HG03521 (cell line): ENCODE results near the gene CHD8.

Experiments used
- ATAC-seq: cut with Tn5 transposase; IDR thresholded peaks from one replicate; pipeline ENCODE4 v1.9.1; 2021; ENCODE audit warnings: mild to moderate bottlenecking, moderate library complexity; ENCODE audit not compliant: unreplicated experiment

CHD8 gene

DNA sequence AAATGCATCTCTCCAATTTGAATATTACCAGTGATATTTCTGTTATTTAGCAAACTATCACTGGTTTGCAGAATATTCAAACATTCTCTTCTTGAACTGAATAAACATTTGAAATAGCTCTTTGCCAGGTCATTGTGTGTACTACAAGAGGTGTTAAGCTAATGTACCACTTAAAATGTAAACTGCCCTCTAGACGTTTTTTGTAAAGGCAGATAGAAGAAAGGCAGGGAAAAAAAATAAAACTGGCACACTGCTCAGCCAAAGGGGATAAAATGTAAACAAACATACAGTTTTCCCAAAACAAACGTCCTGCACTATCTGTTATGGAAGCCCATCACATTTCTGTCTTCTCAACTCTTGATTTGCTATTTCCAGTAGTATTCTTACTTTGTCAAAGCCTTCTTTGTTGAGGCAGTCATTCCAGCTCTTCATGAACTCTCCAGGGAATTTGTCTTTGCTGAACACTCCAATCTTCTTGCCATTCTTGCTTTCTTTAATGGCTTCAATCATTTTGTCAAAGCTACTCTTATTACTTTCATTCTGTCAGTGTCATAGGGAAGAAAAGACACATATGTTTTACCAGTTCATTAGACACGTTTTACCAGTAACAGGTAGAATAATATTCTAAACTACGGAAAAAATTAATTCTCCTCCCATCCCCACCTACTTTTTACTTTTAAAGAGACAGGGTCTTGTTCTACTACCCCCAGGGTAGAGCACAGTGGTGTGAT, 85.8 kb downstream of the CHD8 start:
- ATAC-seq, result no peak

DNA sequence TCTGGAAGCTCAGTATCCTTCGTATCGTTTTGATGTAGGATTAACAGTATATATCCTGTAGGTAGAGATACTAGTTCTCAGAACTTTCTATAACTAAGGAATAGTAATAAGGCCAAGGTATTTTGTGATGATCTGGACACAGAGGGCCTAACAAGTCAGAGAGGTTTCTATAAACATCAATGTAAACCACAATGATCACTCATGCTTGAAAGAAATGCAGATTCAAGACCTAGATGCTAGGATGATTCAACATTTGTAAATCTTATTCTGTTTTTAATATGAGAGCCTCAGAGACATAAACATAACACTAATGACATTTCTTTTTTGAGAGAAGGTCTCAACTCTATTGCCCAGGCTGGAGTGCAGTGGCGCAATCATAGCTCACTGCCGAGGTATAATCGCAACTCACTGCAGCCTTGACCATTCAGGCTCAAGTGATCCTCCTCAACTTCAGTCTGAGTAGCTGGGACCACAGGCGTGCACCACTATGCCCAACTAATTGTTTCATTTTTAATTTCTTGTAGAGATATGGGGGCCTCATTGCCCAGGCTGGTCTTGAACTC, 88.3 kb downstream of the CHD8 start:
- no peak for ATAC-seq

DNA sequence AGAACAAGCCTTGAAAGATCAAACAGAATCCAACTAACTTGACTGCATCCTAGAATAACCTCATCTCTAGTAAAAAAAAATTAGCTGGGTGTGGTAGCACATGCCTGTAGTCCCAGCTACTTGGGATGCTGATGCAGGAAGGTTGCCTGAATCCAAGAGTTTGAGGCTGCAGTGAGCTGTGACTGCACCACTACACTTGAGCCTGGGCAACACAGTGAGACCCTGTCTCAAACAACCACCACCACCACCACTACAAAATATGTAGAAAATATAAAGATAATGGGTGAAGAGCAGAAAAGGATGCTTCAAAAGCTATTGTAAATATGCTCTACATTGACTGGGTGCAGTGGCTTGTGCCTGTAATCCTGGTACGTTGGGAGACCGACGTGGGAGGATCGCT, 99.4 kb downstream of the CHD8 start:
- ATAC-seq, result no peak

DNA sequence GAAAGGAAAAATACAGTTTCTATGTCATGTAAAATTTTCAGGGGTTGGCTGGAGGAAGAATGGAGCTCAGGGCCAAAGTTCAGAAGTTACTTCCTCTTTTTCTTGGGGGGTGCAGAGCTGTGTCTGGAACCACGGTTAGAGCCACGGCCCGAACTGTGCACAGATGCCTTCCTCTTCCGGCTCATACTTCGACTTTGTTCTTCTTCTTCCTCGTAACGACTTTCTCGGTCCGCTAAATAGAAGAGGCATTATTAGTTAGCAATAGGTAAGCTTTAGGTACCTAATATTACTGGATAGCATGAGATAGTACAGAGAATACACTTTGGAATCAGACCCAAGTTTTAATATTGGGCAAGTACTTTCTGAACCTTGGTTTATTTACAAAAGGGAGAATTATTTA, 103.3 kb downstream of the CHD8 start:
- no peak for ATAC-seq

DNA sequence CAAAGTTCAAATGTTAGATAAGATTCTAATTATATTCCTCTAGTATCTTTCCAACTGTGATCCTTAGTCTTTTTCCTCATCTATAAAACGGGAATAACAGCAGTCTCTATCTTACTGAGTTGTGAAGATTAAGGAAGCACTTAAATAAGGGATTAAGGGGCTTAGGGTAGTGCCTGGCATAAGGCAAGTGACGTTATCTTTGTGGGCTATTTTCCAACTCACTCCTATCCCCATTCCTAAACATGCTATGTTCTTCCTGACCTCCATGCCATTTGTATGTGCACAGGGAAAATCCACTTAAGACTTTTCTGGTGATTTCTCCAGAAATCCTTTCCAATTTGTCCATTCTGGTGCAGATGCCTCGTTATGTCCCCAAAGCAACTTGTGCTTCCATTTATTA, 105.4 kb downstream of the CHD8 start:
- no peak for ATAC-seq

DNA sequence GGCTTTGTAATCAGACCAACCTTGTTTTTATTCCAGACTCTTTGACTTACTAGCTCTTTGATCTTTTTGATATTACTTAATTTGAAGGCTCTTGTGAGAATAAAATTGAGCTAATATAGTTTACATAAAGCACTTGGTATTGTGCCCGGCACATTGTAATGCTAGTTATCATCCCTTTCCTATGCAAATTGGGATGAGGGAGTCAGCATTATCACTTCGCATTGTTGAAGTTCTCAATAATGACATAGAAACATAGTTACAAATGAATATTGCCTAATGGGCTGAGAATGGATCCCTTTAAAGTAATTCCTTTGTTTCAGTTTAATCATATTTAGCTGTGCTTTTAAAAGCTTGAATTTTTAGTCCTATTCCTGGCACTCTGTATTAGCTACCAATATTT, 108.7 kb downstream of the CHD8 start:
- ATAC-seq, result no peak

DNA sequence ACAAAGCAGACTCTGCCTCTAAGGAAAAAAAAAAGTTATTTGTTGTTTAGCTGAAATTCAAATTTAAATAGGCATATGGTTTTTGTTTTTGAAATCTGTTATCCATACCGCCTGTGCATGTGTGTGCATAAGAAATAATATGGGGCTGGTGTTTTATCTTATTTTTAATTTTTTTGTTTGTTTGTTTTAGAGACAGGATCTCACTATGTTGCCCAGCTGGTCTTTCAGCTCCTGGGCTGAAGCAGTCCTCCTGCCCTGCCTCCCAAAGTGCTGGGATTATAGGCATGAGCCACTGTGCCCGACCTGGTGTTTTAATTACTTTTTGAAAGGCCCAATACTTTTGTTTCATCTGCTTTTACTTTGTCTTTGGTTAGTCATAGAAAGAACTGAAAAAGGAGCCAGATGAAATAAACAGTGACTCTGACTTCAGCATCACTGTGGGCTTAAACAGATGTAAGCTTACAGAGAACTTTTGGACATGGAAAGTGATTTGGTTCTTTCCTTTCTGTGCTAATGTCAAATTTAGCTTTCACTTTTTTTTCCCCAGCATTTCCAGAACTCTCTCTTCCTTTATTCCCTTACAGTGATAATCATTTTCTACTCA, 109.3 kb downstream of the CHD8 start:
- ATAC-seq, result no peak

DNA sequence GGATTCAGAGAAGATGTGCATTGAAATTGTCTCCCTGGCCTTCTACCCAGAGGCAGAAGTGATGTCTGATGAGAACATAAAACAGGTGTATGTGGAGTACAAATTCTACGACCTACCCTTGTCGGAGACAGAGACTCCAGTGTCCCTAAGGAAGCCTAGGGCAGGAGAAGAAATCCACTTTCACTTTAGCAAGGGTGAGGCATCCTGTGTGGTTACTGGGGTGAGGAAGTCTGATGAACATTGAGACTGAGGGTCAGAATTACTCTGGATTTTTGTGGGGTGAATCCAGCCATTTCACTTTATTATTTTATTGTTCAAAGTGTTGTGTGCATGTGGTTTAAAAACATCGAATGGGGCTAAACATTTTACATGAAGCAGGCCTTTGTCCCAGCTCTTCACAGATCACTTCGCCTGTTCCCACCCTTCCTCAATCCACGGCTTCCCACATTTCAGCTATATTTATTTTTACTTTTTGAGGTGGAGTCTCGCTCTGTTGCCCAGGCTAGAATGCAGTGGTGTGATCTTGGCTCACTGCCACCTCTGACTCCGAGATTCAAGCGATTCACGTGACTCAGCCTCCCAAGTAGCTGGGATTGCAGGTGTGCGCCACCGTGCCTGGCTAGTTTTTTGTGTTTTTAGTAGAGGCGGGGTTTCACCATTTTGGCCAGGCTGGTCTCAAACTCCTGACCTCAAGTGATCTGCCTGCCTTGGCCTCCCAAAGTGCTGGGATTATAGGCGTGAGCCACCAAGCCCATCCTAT, 112.7 kb downstream of the CHD8 start:
- no peak for ATAC-seq
